Left lung (tissue), 10 donors: ENCODE results near the gene CAND2. TPM values are rescaled to one million over a fixed set of nuclear protein-coding genes. Genes with fewer than 3 reads are reported as not detected.

Source experiments
- ATAC-seq: fragments of 200-7000 bp; cut with Tn5 transposase; one replicate; pipeline ENCODE4 v1.9.1; 2020; ENCODE audit warnings: moderate library complexity
- DNase-seq, 4 donors: peaks; one replicate each; pipeline ENCODE4 v3.0.0-alpha.2; 2013 to 2020
- H3K27ac ChIP-seq, 2 donors: fragments of 200-600 bp; sonication (generic) in 1 of 2; one replicate each; pipeline versions ENCODE4 v1.5.0 to v1.8.0; 2020 to 2021
- H3K27me3 ChIP-seq, 2 donors: fragments of 200-600 bp; sonication (generic) in 1 of 2; one replicate each; pipeline versions ENCODE4 v1.5.0 to v1.8.0; 2020 to 2021
- H3K36me3 ChIP-seq, 2 donors: fragments of 200-600 bp; sonication (generic) in 1 of 2; one replicate each; pipeline versions ENCODE4 v1.5.0 to v1.8.0; 2020 to 2021
- H3K4me1 ChIP-seq, 2 donors: fragments of 200-600 bp; one replicate each; pipeline ENCODE4 v1.8.0; 2021
- H3K4me3 ChIP-seq, 2 donors: fragments of 200-600 bp; sonication (generic) in 1 of 2; one replicate each; pipeline versions ENCODE4 v1.5.0 to v1.8.0; 2020 to 2021; ENCODE audit warnings: mild to moderate bottlenecking in 1 of 2
- H3K9me3 ChIP-seq, 2 donors: fragments of 200-600 bp; sonication (generic) in 1 of 2; one replicate each; pipeline versions ENCODE4 v1.5.0 to v1.8.0; 2020 to 2021
- CTCF ChIP-seq, 2 donors: fragments of 200-600 bp; sonication (generic) in 1 of 2; IDR thresholded peaks; one replicate each; pipeline versions ENCODE4 v1.5.0 to v1.8.0; 2021; ENCODE audit warnings: antibody characterized with exemption in 2 of 2
- intact Hi-C, 2 donors: fragments of 100-400 bp; cut with DNase I; formaldehyde crosslinking; loops; one replicate each; pipeline versions ENCODE4 v1.11.2 to v1.14.2; 2022
- polyA plus RNA-seq, 6 donors: library from polyadenylated mRNA; unstranded; fragments of 120-200 nt; gene quantifications; one replicate each; pipeline ENCODE4 v1.2.1, GENCODE V29; 2013; ENCODE audit not compliant: insufficient read length in 6 of 6
- total RNA-seq, 2 donors: library from RNA; stranded (reverse); fragmentation: NEBNext Ultra II Directional; extraction: Animal tissue kit (Norgen Biotek cat#: 25700); gene quantifications; one replicate each; pipeline ENCODE4 v1.2.1, GENCODE V29; 2021
- donor health status: DM: no; HTN: yes; CAD: no.
- donor health status: DM: no; HTN: no; CAD: no.

Gene CAND2
- total and polyA plus RNA-seq, 8 donors: 3.7 to 8.8 (median 6.8) TPM

- intact Hi-C loops: no loop called here
- H3K27ac ChIP-seq: no peak overlapping the region
- H3K36me3 ChIP-seq: no peaks in the 10 kb centered on the region
- ATAC-seq (no peak), DNase-seq (no peak)
- TF ChIP-seq CTCF (IDR thresholded peaks at IDR 0.05): no peak
- no peaks in the 10 kb centered on the region for H3K27me3 ChIP-seq
- no peaks in the 10 kb centered on the region for H3K4me1 ChIP-seq
- H3K9me3 ChIP-seq: no peaks in the 10 kb centered on the region
- no peak overlapping the region for H3K4me3 ChIP-seq
Measured at GRCh38 chr3:12803371-12803770, 6.9 kb downstream of the CAND2 start.

- H3K4me3 ChIP-seq: no peak overlapping the region
- ATAC-seq (no peak), DNase-seq (no peak)
- H3K27ac ChIP-seq: no peak overlapping the region
- no peaks in the 10 kb centered on the region for H3K9me3 ChIP-seq
- H3K4me1 ChIP-seq: peaks cover 0 to 18% of the 10 kb centered on the region in 2 donors
- TF ChIP-seq CTCF (IDR thresholded peaks at IDR 0.05): no peak
- H3K36me3 ChIP-seq: no peaks in the 10 kb centered on the region
- intact Hi-C loops: no loop called here
- no peaks in the 10 kb centered on the region for H3K27me3 ChIP-seq
Measured at GRCh38 chr3:12807066-12807465, 10.6 kb downstream of the CAND2 start.

DNA sequence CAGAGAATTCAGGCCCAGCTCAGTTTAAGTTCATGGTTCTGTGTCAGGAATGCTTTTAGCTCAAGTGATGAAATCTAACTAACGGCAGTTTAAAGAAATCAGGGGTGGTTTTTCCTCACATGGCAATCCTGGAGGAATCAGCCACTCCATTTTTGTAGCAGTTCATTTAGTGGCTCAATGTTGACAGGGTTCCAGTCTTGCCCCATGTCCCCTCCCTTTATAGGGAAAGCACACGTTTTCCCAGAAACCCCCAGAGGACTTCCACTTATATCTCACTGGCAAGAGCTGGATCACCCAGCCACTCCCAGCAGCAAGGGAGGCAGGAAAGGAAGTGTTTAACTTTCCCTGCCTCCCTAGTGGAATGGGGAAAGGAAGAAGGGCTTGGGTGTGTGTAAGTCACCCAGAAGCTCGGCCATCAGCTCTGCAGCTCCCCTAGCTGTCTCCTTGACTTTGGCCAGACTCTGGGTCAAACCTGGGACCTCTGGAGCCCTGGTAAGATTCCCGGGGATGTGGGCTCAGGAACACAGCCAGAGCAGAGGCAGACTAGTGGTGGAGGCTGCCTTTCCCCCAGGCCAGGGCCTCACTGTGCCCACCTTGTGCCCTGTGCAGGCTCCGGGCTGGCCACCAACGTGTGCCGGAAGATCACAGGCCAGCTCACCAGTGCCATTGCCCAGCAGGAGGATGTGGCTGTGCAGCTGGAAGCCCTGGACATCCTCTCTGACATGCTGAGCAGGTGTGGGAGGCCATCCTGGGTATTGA lies 11.3 kb downstream of the CAND2 start:
- Histone ChIP-seq H3K4me1 (peaks cover 0 to 18% of the 10 kb centered on the region in 2 donors), H3K27me3 (no peaks in the 10 kb centered on the region), H3K9me3 (no peaks in the 10 kb centered on the region), H3K36me3 (no peaks in the 10 kb centered on the region), H3K4me3 (no peak overlapping the region), H3K27ac (no peak overlapping the region)
- DNase-seq (no peak), ATAC-seq (no peak)
- TF ChIP-seq CTCF (IDR thresholded peaks at IDR 0.05): no peak
- intact Hi-C loops: no loop called here

- intact Hi-C loops: no loop called here
- H3K36me3 ChIP-seq: no peaks in the 10 kb centered on the region
- H3K4me1 ChIP-seq: peaks cover 0 to 18% of the 10 kb centered on the region in 2 donors
- no peak for ATAC-seq
- H3K9me3 ChIP-seq: no peaks in the 10 kb centered on the region
- no peak for TF ChIP-seq CTCF (IDR thresholded peaks at IDR 0.05)
- H3K27ac ChIP-seq: no peak overlapping the region
- H3K4me3 ChIP-seq: no peak overlapping the region
- H3K27me3 ChIP-seq: no peaks in the 10 kb centered on the region
- DNase-seq: no peak
Measured at GRCh38 chr3:12808587-12808986, 12.1 kb downstream of the CAND2 start.

GRCh38 chr3:12809001-12809400 lies 12.5 kb downstream of the CAND2 start:
- no peak for TF ChIP-seq CTCF (IDR thresholded peaks at IDR 0.05)
- DNase-seq (no peak), ATAC-seq (no peak)
- H3K27me3 ChIP-seq: no peaks in the 10 kb centered on the region
- no peak overlapping the region for H3K4me3 ChIP-seq
- H3K9me3 ChIP-seq: no peaks in the 10 kb centered on the region
- no peaks in the 10 kb centered on the region for H3K36me3 ChIP-seq
- H3K4me1 ChIP-seq: peaks cover 0 to 18% of the 10 kb centered on the region in 2 donors
- intact Hi-C loops: no loop called here
- H3K27ac ChIP-seq: no peak overlapping the region
